Suprapubic skin (tissue), 3 donors: ENCODE results near the gene SYNE3.

ENCODE experiments used
- EP300 ChIP-seq: sonication (generic); formaldehyde crosslinking; IDR thresholded peaks from one replicate; pipeline ENCODE4 v1.6.1; 2017; ENCODE audit warnings: antibody characterized with exemption
- POLR2A ChIP-seq, 2 donors: fragments of 450-650 bp; IDR thresholded peaks; one replicate each; pipeline ENCODE4 v1.6.1; 2017; ENCODE audit warnings: antibody characterized with exemption in 2 of 2, mild to moderate bottlenecking in 2 of 2, moderate library complexity in 2 of 2
- TF ChIP-seq, protein P1 (sequence below), 2 donors: fragments of 200-600 bp in 1 of 2; fragments of 450-650 bp in 1 of 2; sonication (generic) in 1 of 2; IDR thresholded peaks; one replicate each; pipeline ENCODE4 v1.5.1; 2016 to 2019; ENCODE audit warnings: antibody characterized with exemption in 2 of 2, mild to moderate bottlenecking in 1 of 2, moderate library complexity in 1 of 2

DNA sequence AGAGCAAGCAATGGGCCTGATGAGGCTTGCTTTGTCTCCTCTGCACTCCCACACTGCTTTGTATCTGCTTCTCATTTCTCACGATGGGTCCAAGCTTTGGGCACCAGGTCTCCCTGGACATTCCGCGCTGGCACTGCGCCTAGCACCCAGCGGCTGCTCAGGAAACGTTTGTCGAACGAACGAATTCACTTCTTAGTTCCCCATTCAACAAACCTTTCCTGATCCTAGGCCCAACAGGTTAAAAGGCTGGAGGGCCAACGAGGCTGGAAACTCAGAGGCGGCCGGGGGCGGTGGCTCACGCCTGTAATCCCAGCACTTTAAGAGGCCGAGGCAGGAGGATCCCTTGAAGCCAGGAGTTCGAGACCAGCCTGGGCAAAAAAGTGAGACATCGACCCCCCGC, 17.4 kb upstream of the SYNE3 start:
- TF ChIP-seq EP300 (no peak), POLR2A (IDR thresholded peaks at IDR 0.05) (no peak)
- TF ChIP-seq, protein P1, sequence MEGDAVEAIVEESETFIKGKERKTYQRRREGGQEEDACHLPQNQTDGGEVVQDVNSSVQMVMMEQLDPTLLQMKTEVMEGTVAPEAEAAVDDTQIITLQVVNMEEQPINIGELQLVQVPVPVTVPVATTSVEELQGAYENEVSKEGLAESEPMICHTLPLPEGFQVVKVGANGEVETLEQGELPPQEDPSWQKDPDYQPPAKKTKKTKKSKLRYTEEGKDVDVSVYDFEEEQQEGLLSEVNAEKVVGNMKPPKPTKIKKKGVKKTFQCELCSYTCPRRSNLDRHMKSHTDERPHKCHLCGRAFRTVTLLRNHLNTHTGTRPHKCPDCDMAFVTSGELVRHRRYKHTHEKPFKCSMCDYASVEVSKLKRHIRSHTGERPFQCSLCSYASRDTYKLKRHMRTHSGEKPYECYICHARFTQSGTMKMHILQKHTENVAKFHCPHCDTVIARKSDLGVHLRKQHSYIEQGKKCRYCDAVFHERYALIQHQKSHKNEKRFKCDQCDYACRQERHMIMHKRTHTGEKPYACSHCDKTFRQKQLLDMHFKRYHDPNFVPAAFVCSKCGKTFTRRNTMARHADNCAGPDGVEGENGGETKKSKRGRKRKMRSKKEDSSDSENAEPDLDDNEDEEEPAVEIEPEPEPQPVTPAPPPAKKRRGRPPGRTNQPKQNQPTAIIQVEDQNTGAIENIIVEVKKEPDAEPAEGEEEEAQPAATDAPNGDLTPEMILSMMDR (IDR thresholded peaks at IDR 0.05), result no peak
